DOHH2 (cell line): ENCODE data around the gene MET.

ENCODE experiments used
- H3F3A ChIP-seq: fragments of 200-600 bp; sonication (generic), shearing (Covaris generic); 2 replicates; pipeline ENCODE4 v1.6.0; 2016; ENCODE audit warnings: antibody characterized with exemption, mild to moderate bottlenecking; ENCODE audit not compliant: control insufficient read depth, insufficient read depth
- H3K27ac ChIP-seq: fragments of 200-600 bp; sonication (generic); 2 replicates; pipeline ENCODE4 v1.5.1; 2014; ENCODE audit warnings: low read depth, mild to moderate bottlenecking, low read length, moderate library complexity
- H3K27me3 ChIP-seq: fragments of 200-600 bp; sonication (generic); 2 replicates; pipeline ENCODE4 v1.6.1; 2014; ENCODE audit warnings: mild to moderate bottlenecking, low read length, mixed read lengths; ENCODE audit not compliant: control insufficient read depth
- H3K36me3 ChIP-seq: fragments of 200-600 bp; sonication (generic); 2 replicates; pipeline ENCODE4 v1.6.1; 2014; ENCODE audit warnings: mild to moderate bottlenecking, low read length, moderate library complexity, mixed read lengths; ENCODE audit not compliant: control insufficient read depth
- H3K4me1 ChIP-seq: fragments of 200-600 bp; sonication (generic); 2 replicates; pipeline ENCODE4 v1.6.1; 2014; ENCODE audit warnings: mild to moderate bottlenecking, low read length, mixed read lengths; ENCODE audit not compliant: control insufficient read depth
- H3K4me2 ChIP-seq: fragments of 200-600 bp; sonication (generic); 2 replicates; pipeline ENCODE4 v1.6.0; 2014; ENCODE audit warnings: mild to moderate bottlenecking, low read length, moderate library complexity
- H3K4me3 ChIP-seq: fragments of 200-600 bp; sonication (generic); 2 replicates; pipeline ENCODE4 v1.5.1; 2014; ENCODE audit warnings: mild to moderate bottlenecking, low read length, mixed read lengths
- H3K79me2 ChIP-seq: fragments of 200-600 bp; sonication (generic); 2 replicates; pipeline ENCODE4 v1.6.1; 2014; ENCODE audit warnings: mild to moderate bottlenecking, low read length, mixed read lengths; ENCODE audit not compliant: control insufficient read depth
- H3K9me2 ChIP-seq: fragments of 200-600 bp; sonication (generic); replicated peaks from 2 replicates; pipeline ENCODE4 v1.6.1; 2014; ENCODE audit warnings: mild to moderate bottlenecking, low read length, mixed read lengths; ENCODE audit not compliant: control insufficient read depth
- H3K9me3 ChIP-seq: fragments of 200-600 bp; sonication (generic); 2 replicates; pipeline ENCODE4 v1.6.1; 2014; ENCODE audit warnings: antibody characterized with exemption, low read length, mixed read lengths; ENCODE audit not compliant: control insufficient read depth, insufficient read depth
- H4K20me1 ChIP-seq: fragments of 200-600 bp; sonication (generic); 2 replicates; pipeline ENCODE4 v1.6.0; 2014; ENCODE audit warnings: low read depth, mild to moderate bottlenecking, antibody characterized with exemption, low read length, moderate library complexity; ENCODE audit not compliant: control insufficient read depth, insufficient read depth
- EZH2phosphoT487 ChIP-seq: fragments of 200-600 bp; sonication (generic); IDR thresholded peaks from 2 replicates; pipeline ENCODE4 v1.6.1; 2017; ENCODE audit warnings: borderline replicate concordance, mild to moderate bottlenecking, antibody characterized with exemption, low read length, moderate library complexity, mixed read lengths
- TF ChIP-seq, protein P1 (sequence below): fragments of 200-600 bp; sonication (generic); IDR thresholded peaks from one replicate; pipeline ENCODE4 v1.5.1; 2014; ENCODE audit warnings: antibody characterized with exemption, mild to moderate bottlenecking, low read depth, low read length; ENCODE audit not compliant: poor library complexity, severe bottlenecking

Gene MET

GRCh38 chr7:116672596-116673456 lies 830 bp downstream of the MET start:
- H3K4me3 ChIP-seq = no peak overlapping the region
- H3F3A ChIP-seq = no peaks in the 10 kb centered on the region
- H3K9me3 ChIP-seq = no peaks in the 10 kb centered on the region
- H4K20me1 ChIP-seq = no peaks in the 10 kb centered on the region
- H3K4me2 ChIP-seq = no peak overlapping the region
- no peaks in the 10 kb centered on the region for H3K79me2 ChIP-seq
- no peaks in the 10 kb centered on the region for H3K4me1 ChIP-seq
- no peaks in the 10 kb centered on the region for H3K36me3 ChIP-seq
- H3K27ac ChIP-seq = no peak overlapping the region
- H3K9me2 ChIP-seq = no peaks in the 10 kb centered on the region
- no peak for TF ChIP-seq EZH2phosphoT487
- TF ChIP-seq, protein P1, sequence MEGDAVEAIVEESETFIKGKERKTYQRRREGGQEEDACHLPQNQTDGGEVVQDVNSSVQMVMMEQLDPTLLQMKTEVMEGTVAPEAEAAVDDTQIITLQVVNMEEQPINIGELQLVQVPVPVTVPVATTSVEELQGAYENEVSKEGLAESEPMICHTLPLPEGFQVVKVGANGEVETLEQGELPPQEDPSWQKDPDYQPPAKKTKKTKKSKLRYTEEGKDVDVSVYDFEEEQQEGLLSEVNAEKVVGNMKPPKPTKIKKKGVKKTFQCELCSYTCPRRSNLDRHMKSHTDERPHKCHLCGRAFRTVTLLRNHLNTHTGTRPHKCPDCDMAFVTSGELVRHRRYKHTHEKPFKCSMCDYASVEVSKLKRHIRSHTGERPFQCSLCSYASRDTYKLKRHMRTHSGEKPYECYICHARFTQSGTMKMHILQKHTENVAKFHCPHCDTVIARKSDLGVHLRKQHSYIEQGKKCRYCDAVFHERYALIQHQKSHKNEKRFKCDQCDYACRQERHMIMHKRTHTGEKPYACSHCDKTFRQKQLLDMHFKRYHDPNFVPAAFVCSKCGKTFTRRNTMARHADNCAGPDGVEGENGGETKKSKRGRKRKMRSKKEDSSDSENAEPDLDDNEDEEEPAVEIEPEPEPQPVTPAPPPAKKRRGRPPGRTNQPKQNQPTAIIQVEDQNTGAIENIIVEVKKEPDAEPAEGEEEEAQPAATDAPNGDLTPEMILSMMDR = no peak
- H3K27me3 ChIP-seq = peaks cover 44% of the 10 kb centered on the region

- no peak overlapping the region for H3K27ac ChIP-seq
- TF ChIP-seq, protein P1 = no peak
- TF ChIP-seq EZH2phosphoT487 = no peak
- H3K27me3 ChIP-seq = peaks cover 46% of the 10 kb centered on the region
- H3K4me1 ChIP-seq = no peaks in the 10 kb centered on the region
- H3K9me2 ChIP-seq = no peaks in the 10 kb centered on the region
- H4K20me1 ChIP-seq = no peaks in the 10 kb centered on the region
- H3K4me2 ChIP-seq = no peak overlapping the region
- no peak overlapping the region for H3K4me3 ChIP-seq
- H3K79me2 ChIP-seq = no peaks in the 10 kb centered on the region
- no peaks in the 10 kb centered on the region for H3K9me3 ChIP-seq
- H3K36me3 ChIP-seq = no peaks in the 10 kb centered on the region
- no peaks in the 10 kb centered on the region for H3F3A ChIP-seq
These were observed 1.5 kb downstream of the MET start for GRCh38 chr7:116673457-116673865.

DNA sequence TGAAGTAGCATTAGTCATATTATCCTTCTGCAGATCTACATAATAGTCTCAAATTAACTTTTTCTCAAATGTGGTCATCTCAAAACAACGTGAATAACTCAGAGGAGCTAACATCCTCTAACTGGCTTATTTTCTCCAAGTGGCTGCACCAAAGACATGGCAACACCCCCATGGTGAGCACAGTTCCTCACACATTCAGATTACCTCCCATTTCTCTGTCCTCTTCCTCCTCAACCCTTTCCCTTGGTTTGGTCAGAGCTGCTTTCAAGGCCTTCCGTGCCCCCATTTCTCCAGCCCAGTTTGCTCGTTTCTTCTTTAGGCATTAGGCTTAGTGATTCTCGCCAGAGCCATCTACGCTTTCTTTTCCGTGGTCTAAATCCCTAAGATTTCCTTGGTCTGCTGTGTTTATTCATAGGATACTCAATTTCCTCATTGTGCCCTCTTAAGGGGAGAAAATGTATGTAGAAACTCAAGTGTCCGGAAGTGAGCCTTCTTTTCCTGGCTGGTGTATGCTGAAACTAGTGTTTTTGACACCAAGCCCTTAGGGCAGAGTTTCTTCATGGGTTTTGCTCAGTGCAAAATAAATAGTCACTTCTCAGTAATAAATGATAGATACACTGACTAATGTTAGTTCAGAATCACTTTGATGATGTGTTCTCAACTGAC lies 2.6 kb downstream of the MET start:
- TF ChIP-seq EZH2phosphoT487 = no peak
- TF ChIP-seq, protein P1 = no peak
- no peak overlapping the region for H3K4me3 ChIP-seq
- H3K4me2 ChIP-seq = no peak overlapping the region

More for the DNA sequence above, 2.6 kb downstream of the MET start:
- Histone ChIP-seq H3K27me3 (peaks cover 55% of the 10 kb centered on the region), H4K20me1 (no peaks in the 10 kb centered on the region), H3K9me3 (no peaks in the 10 kb centered on the region), H3K27ac (no peak overlapping the region), H3K79me2 (no peaks in the 10 kb centered on the region), H3K9me2 (no peaks in the 10 kb centered on the region), H3K36me3 (no peaks in the 10 kb centered on the region), H3K4me1 (no peaks in the 10 kb centered on the region), H3F3A (no peaks in the 10 kb centered on the region)
